Nephron progenitor cell (in vitro differentiated cells): ENCODE measurements around the gene TMED10.

Experiments
- DNase-seq: peaks from one replicate; pipeline ENCODE4 v3.0.0; 2021
- H3K27ac Mint-ChIP-seq: 2 replicates; pipeline ENCODE4 v1.8.0; 2021; ENCODE audit warnings: mild to moderate bottlenecking, moderate library complexity, mixed read lengths
- H3K27me3 Mint-ChIP-seq: 2 replicates; pipeline ENCODE4 v1.8.0; 2021; ENCODE audit warnings: mild to moderate bottlenecking, low read depth, mixed read lengths; ENCODE audit not compliant: poor library complexity
- H3K36me3 Mint-ChIP-seq: 2 replicates; pipeline ENCODE4 v1.8.0; 2021; ENCODE audit warnings: low read depth, mixed read lengths
- H3K4me1 Mint-ChIP-seq: 2 replicates; pipeline ENCODE4 v1.8.0; 2021; ENCODE audit warnings: mixed read lengths
- H3K4me3 Mint-ChIP-seq: 2 replicates; pipeline ENCODE4 v1.8.0; 2021; ENCODE audit warnings: mild to moderate bottlenecking, moderate library complexity, mixed read lengths
- H3K9me3 Mint-ChIP-seq: 2 replicates; pipeline ENCODE4 v1.8.0; 2021; ENCODE audit warnings: mild to moderate bottlenecking, moderate library complexity, mixed read lengths
- TF ChIP-seq, protein P1 (sequence below): fragments of 200-600 bp; sonication (generic); IDR thresholded peaks from 2 replicates; pipeline ENCODE4 v1.5.0; 2021; ENCODE audit warnings: antibody characterized with exemption

Gene TMED10

DNA sequence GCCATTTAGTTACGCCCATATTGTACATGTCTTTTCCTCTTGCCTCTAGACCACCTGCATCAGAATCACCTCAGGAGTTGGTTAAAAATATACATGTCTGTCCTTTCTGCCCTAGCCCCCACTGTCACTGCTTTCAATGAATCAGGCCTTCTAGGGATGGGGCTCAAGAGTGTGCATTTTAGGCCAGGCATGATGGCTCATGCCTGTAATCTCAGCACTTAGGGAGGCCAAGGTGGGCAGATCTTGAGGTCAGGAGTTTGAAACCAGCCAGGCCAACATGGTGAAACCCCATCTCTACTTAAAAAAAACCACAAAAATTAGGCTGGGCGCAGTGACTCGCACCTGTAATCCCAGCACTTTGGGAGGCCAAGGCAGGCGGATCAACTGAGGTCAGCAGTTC lies 13.6 kb upstream of the TMED10 start:
- H3K27me3 Mint-ChIP-seq = peaks cover 16% of the 10 kb centered on the region
- no peak for DNase-seq
- no peaks in the 10 kb centered on the region for H3K36me3 Mint-ChIP-seq
- no peak overlapping the region for H3K27ac Mint-ChIP-seq
- TF ChIP-seq, protein P1, sequence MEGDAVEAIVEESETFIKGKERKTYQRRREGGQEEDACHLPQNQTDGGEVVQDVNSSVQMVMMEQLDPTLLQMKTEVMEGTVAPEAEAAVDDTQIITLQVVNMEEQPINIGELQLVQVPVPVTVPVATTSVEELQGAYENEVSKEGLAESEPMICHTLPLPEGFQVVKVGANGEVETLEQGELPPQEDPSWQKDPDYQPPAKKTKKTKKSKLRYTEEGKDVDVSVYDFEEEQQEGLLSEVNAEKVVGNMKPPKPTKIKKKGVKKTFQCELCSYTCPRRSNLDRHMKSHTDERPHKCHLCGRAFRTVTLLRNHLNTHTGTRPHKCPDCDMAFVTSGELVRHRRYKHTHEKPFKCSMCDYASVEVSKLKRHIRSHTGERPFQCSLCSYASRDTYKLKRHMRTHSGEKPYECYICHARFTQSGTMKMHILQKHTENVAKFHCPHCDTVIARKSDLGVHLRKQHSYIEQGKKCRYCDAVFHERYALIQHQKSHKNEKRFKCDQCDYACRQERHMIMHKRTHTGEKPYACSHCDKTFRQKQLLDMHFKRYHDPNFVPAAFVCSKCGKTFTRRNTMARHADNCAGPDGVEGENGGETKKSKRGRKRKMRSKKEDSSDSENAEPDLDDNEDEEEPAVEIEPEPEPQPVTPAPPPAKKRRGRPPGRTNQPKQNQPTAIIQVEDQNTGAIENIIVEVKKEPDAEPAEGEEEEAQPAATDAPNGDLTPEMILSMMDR = no peak
- no peak overlapping the region for H3K4me3 Mint-ChIP-seq
- H3K4me1 Mint-ChIP-seq = no peaks in the 10 kb centered on the region
- no peaks in the 10 kb centered on the region for H3K9me3 Mint-ChIP-seq

DNA sequence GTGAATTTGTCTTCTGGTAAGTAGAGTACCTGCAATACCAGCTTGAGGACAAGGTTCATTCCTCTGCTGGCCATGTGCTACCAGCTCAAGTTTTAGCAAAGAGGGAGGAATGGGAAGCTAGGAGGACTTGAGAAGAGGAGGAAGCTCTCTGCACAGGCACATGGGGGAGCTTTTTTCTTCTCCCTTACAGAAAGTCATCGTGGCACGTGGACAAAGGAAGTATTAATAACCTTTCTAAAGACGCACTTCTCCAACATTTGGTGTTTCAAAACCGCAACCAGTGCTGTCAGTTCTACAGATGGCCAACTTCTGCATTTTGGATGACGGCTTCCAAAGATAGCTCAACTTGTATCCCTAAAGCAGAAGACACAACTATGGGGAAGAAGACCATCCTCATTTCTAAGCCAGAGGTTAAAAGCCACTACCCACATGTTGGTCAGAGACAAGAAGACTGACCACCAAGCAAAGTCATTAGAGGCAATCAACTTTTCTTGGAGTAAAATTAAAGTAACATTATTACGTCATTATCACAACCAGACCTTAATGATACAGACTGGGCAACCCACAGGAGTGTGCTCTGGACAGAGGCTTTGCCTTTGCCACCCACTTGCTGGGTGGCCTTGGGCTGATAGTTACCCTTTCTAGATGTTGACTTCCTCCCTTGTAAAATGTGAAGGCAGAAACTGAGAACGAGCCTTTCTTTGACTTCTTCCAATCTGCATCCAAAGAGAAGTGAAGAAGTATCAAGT lies 12.3 kb upstream of the TMED10 start:
- Mint-ChIP-seq H3K36me3 (no peaks in the 10 kb centered on the region), H3K4me3 (no peak overlapping the region), H3K9me3 (no peaks in the 10 kb centered on the region), H3K27ac (no peak overlapping the region), H3K4me1 (no peaks in the 10 kb centered on the region), H3K27me3 (peaks cover 24% of the 10 kb centered on the region)
- TF ChIP-seq, protein P1 = no peak
- no peak for DNase-seq

DNA sequence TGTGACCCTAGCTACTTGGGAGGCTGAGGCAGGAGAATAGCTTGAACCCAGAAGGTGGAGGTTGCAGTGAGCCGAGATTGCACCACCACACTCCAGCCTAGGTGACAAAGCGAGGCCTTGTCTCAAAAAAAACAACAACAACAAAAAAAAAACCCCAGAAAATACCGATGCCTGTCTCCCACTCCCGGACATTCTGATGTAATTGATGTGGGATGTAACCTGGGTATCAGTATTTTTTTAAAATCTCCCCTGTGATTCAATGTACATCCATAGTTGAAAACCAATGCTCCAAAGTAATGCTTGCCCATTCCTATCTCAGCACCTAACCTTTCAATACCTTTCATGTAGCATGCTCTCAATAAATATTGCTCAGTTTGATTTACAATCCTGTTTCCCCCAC lies 11.7 kb upstream of the TMED10 start:
- H3K27ac Mint-ChIP-seq = no peak overlapping the region
- H3K4me1 Mint-ChIP-seq = no peaks in the 10 kb centered on the region
- TF ChIP-seq, protein P1 = no peak
- no peak for DNase-seq
- H3K27me3 Mint-ChIP-seq = peaks cover 20% of the 10 kb centered on the region
- H3K4me3 Mint-ChIP-seq = no peak overlapping the region
- H3K9me3 Mint-ChIP-seq = no peaks in the 10 kb centered on the region
- H3K36me3 Mint-ChIP-seq = no peaks in the 10 kb centered on the region

DNA sequence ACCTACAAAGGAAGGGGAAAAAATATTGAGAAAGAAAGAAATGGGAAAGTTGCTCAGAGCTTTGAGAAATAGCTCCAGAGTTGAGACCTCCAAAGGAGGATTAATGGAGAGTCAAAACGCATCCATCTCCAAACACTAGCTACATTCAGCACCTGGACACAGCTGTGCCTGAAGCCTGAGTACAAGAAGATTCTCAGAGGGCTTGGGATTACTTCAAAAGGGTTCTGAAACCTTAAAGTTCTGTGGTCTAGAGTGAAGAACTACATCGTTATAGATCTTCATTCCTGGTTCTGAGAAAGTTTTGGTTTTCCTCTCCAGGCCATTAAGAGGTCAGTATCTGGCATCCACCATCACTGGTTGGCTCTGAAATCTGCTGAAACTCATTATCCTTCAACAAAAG lies 10.5 kb upstream of the TMED10 start:
- H3K27ac Mint-ChIP-seq = no peak overlapping the region
- H3K9me3 Mint-ChIP-seq = no peaks in the 10 kb centered on the region
- TF ChIP-seq, protein P1 = no peak
- H3K36me3 Mint-ChIP-seq = no peaks in the 10 kb centered on the region
- H3K4me3 Mint-ChIP-seq = no peak overlapping the region
- H3K27me3 Mint-ChIP-seq = peaks cover 20% of the 10 kb centered on the region
- no peak for DNase-seq
- H3K4me1 Mint-ChIP-seq = peaks cover 6% of the 10 kb centered on the region

DNA sequence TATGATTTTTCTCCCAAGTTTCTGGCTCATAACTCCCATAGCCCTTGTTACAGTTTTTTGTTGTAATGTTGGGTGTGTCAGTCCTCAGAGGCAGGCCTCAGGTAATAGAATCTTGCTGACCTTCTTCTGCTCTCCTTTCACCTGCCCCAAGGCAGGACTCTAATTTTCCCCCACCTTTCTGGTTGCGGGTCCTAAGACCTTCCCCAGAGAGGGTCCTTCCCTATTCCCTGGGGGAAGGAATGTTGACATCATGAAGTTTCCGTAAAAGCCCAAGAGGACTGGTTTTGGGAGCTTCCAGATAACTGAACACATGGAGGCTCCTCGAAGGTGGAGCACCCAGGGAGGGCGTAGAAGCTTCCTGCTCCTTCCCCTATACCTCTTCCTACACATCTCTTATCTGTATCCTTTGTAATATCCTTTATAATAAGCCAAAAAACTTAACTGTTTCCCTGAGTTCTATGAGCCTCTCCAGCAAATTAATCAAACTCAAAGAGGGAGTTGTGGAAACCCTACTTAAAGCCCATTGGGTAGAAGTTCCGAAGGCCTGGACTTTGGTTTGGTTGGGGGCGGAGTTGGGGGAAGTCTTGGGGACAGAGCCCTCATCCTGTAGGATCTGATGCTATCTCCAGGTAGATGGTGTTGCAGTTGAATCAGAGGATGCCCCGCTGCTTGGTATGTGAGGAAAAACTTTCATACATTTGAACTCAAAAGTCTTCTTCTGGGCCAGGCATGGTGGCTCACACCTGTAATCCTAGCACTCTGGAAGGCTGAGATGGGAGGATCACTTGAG lies 9.0 kb upstream of the TMED10 start:
- DNase-seq = no peak
- Mint-ChIP-seq H3K27ac (no peak overlapping the region), H3K4me3 (no peak overlapping the region), H3K36me3 (no peaks in the 10 kb centered on the region), H3K27me3 (peaks cover 17% of the 10 kb centered on the region), H3K9me3 (no peaks in the 10 kb centered on the region), H3K4me1 (peaks cover 6% of the 10 kb centered on the region)
- TF ChIP-seq, protein P1 = no peak
